Prostate gland (tissue), 2 donors: ENCODE measurements around the gene SSU72. TPM values are rescaled to one million over a fixed set of nuclear protein-coding genes. Genes with fewer than 3 reads are reported as not detected.

Experiments used
- DNase-seq: peaks from one replicate; pipeline ENCODE4 v3.0.0-alpha.2; 2019; ENCODE audit warnings: low spot score
- H3K27ac ChIP-seq, 2 donors: fragments of 200-600 bp; sonication (generic); 2 replicates each; pipeline ENCODE4 v1.5.1; 2017 to 2019
- H3K27me3 ChIP-seq: fragments of 200-600 bp; sonication (generic); replicated peaks from 2 replicates; pipeline ENCODE4 v1.5.1; 2019; ENCODE audit not compliant: insufficient read depth
- H3K36me3 ChIP-seq, 2 donors: fragments of 200-600 bp; sonication (generic); 1 replicate in 1 of 2; 2 replicates in 1 of 2; pipeline versions ENCODE4 v1.5.1 to v1.8.1; 2017 to 2019
- H3K4me1 ChIP-seq: fragments of 200-600 bp; sonication (generic); replicated peaks from 2 replicates; pipeline ENCODE4 v1.5.1; 2019
- H3K4me3 ChIP-seq, 2 donors: fragments of 200-600 bp; sonication (generic); 2 replicates each; pipeline ENCODE4 v1.5.1; 2017 to 2019
- H3K9me3 ChIP-seq: fragments of 200-600 bp; sonication (generic); 2 replicates; pipeline ENCODE4 v1.5.1; 2017
- POLR2A ChIP-seq: fragments of 450-650 bp; IDR thresholded peaks from one replicate; pipeline ENCODE4 v1.6.1; 2016; ENCODE audit warnings: antibody characterized with exemption, mild to moderate bottlenecking
- POLR2AphosphoS5 ChIP-seq: sonication (generic); formaldehyde crosslinking; IDR thresholded peaks from one replicate; pipeline ENCODE4 v1.6.1; 2017; ENCODE audit warnings: antibody characterized with exemption
- WGBS: methylation state at CpG from one replicate; pipeline ENCODE4 v1.1.5; 2018; 5-methylcytosine and 5-hydroxymethylcytosine counted together
- intact Hi-C: fragments of 100-400 bp; cut with DNase I; formaldehyde crosslinking; loops from one replicate; pipeline ENCODE4 v1.14.2; 2022
- total RNA-seq, 2 donors: library from RNA; depleted of rRNA; stranded (reverse); fragments of >200 nt; gene quantifications; one replicate each; pipeline ENCODE4 v1.1.0, GENCODE V29; 2016
- TF ChIP-seq, protein P1 (sequence below), 4 experiments: fragments of 200-600 bp in 2 of 4; fragments of 450-650 bp in 2 of 4; sonication (generic) in 2 of 4; IDR thresholded peaks; 1 replicate in 3 of 4; 2 replicates in 1 of 4; pipeline ENCODE4 v1.5.1; 2016 to 2019; ENCODE audit warnings: antibody characterized with exemption in 4 of 4, mild to moderate bottlenecking in 2 of 4, moderate library complexity in 2 of 4

Gene SSU72
- total RNA-seq, 2 donors from 2014 or later, result 173 to 203 TPM

DNA sequence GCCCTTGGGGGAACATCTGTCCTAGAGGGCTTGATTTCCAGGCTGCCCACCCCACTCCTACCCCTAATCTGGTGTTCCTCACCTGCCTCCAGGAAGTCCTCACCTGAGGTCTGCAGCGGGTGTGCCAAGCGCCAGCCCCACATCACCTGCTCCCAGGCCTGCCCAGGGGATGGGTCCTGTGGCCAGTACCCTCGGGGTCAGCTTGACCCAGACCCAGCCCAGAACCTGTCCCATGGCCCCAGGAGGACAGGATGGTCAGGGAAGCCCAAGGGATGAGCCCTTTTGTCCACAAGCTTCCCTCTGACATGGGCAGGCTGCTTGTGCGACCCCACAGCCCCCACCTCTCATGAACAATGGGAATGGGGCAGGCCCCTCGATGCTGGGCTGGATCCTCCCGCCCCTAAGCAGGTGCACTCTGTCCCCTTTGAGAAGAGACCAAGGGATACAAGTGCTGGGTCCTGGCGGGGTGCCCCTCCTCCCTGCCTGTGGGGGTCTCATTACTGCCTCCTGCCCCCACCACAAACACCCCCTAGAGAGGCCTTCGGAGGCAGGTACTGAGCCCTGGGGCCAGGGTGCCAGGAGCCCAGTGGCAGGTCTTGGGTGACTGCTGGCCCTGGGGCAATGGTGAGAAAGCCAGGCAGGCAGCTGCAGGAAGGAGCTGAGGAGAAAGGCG is 43.9 kb upstream of the SSU72 start:
- H3K27ac ChIP-seq, result no peak overlapping the region
- no peaks in the 10 kb centered on the region for H3K9me3 ChIP-seq
- no peaks in the 10 kb centered on the region for H3K27me3 ChIP-seq
- no peak for DNase-seq
- no peak for TF ChIP-seq POLR2A
- TF ChIP-seq POLR2AphosphoS5, result no peak
- TF ChIP-seq, protein P1, sequence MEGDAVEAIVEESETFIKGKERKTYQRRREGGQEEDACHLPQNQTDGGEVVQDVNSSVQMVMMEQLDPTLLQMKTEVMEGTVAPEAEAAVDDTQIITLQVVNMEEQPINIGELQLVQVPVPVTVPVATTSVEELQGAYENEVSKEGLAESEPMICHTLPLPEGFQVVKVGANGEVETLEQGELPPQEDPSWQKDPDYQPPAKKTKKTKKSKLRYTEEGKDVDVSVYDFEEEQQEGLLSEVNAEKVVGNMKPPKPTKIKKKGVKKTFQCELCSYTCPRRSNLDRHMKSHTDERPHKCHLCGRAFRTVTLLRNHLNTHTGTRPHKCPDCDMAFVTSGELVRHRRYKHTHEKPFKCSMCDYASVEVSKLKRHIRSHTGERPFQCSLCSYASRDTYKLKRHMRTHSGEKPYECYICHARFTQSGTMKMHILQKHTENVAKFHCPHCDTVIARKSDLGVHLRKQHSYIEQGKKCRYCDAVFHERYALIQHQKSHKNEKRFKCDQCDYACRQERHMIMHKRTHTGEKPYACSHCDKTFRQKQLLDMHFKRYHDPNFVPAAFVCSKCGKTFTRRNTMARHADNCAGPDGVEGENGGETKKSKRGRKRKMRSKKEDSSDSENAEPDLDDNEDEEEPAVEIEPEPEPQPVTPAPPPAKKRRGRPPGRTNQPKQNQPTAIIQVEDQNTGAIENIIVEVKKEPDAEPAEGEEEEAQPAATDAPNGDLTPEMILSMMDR (IDR thresholded peaks at IDR 0.05), result no peak
- 95% methylated on average over 9 of the region's 9 CpGs for WGBS
- no peak overlapping the region for H3K4me3 ChIP-seq
- peaks cover 23% of the 10 kb centered on the region for H3K4me1 ChIP-seq
- intact Hi-C loops, result no loop called here
- H3K36me3 ChIP-seq, result no peaks in the 10 kb centered on the region

DNA sequence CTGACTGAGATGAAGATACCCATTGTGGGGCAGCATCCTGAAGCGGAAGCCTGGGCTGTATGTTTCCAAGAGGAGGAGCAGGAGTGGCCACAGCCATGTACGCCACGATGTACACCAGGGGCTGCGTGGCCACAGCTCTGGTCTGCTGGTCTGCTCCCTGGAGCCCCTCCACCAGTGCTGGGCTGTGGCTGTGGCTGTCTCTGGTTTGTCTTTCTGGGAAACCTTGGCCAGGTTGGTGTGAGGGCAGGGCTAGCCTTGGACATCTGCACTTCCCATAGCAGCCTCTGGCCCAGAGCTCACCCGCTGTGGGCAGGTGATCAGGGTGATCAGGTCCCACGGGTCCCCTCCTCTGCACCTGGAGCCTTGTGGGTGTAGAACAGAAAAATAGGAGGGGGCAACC is 43.3 kb upstream of the SSU72 start:
- Histone ChIP-seq H3K27me3 (no peaks in the 10 kb centered on the region), H3K4me1 (peaks cover 23% of the 10 kb centered on the region), H3K36me3 (no peaks in the 10 kb centered on the region), H3K27ac (no peak overlapping the region), H3K9me3 (no peaks in the 10 kb centered on the region), H3K4me3 (no peak overlapping the region)
- DNase-seq, result no peak
- intact Hi-C loops, result no loop called here
- WGBS, result 87% methylated on average over 6 of the region's 6 CpGs
- TF ChIP-seq, protein P1 (IDR thresholded peaks at IDR 0.05), result no peak
- TF ChIP-seq POLR2AphosphoS5, result no peak
- TF ChIP-seq POLR2A, result no peak

DNA sequence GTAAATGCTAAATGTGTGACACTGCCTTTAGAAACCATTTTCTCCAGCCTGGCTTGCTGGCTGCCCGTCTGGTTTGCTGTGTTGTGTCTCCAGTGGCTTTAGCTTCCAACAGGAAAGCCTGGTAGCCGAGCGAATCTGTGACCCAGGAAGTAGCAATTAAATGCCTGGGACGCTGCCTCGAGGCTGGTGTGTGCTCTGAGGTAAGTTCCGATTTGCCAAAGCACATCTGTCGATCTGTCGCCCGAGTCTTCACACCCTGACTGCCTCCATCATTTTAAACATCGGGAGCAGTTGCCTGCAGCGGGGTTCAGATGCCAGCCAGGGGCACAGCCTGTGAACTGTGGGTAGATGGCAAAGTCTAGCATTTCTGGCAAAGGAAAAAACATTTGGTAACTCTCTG is 42.9 kb upstream of the SSU72 start:
- WGBS, result 95% methylated on average over 11 of the region's 11 CpGs
- Histone ChIP-seq H3K9me3 (no peaks in the 10 kb centered on the region), H3K4me1 (peaks cover 23% of the 10 kb centered on the region)

DNA sequence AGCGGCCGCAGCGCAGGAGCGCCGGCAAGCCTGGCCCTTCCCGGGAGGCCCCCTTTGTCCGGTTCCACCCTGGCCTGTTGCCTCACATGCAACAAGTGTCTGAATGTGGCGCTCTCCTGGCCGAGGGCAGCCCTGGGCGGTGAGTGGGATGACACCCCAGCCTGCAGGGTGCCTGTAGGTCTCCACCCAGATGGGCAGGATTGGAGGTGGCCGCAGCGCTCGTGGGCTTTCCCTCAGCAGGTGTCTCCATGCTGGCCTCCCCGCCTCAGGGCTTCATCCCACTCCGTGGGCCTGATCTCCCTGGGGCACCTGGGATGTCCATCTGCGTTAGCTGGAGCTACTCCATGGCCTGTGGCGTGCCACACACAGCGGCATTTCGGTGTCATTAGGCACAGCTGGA is 42.2 kb upstream of the SSU72 start:
- no peak overlapping the region for H3K27ac ChIP-seq
- H3K9me3 ChIP-seq, result no peaks in the 10 kb centered on the region
- WGBS, result 78% methylated on average over 19 of the region's 19 CpGs
- H3K4me1 ChIP-seq, result peaks cover 23% of the 10 kb centered on the region
- TF ChIP-seq POLR2A (no peak), POLR2AphosphoS5 (no peak)
- TF ChIP-seq, protein P1 (IDR thresholded peaks at IDR 0.05), result no peak
- intact Hi-C loops, result no loop called here
- H3K4me3 ChIP-seq, result peak overlapping the region; percentile 100
- DNase-seq, result no peak
- H3K27me3 ChIP-seq, result no peaks in the 10 kb centered on the region
- no peaks in the 10 kb centered on the region for H3K36me3 ChIP-seq

More for the DNA sequence above, 42.9 kb upstream of the SSU72 start:
- TF ChIP-seq, protein P1 (IDR thresholded peaks at IDR 0.05), result no peak
- TF ChIP-seq POLR2A, result no peak
- no peak for TF ChIP-seq POLR2AphosphoS5
- intact Hi-C loops, result no loop called here
- no peak overlapping the region for H3K27ac ChIP-seq
- H3K36me3 ChIP-seq, result no peaks in the 10 kb centered on the region
- H3K4me3 ChIP-seq, result no peak overlapping the region
- DNase-seq, result no peak
- H3K27me3 ChIP-seq, result no peaks in the 10 kb centered on the region
